NOMO-1 (cell line): ENCODE data around the gene GABRR3.

ENCODE experiments used
- DNase-seq, 2 experiments: peaks; one replicate each; lab custom pipeline; 2025; ENCODE audit not compliant: unreplicated experiment in 2 of 2; lab: John Stamatoyannopoulos, UW

The GABRR3 gene

GRCh38 chr3:97992547-97993173, 42.5 kb downstream of the GABRR3 start:
- DNase-seq = no peak

GRCh38 chr3:97991293-97991682, 43.8 kb downstream of the GABRR3 start:
- DNase-seq = no peak

GRCh38 chr3:97990624-97991292, 44.4 kb downstream of the GABRR3 start:
- DNase-seq = peak; percentile 34 to 42

GRCh38 chr3:97988784-97989568, 46.1 kb downstream of the GABRR3 start:
- no peak for DNase-seq

- DNase-seq = no peak
Measured at GRCh38 chr3:97987306-97987705, 47.8 kb downstream of the GABRR3 start.

- DNase-seq = no peak
Measured at GRCh38 chr3:97983933-97984491, 51.1 kb downstream of the GABRR3 start.

GRCh38 chr3:97981886-97982285, 53.2 kb downstream of the GABRR3 start:
- DNase-seq = no peak

GRCh38 chr3:97979610-97980009, 55.5 kb downstream of the GABRR3 start:
- no peak for DNase-seq

GRCh38 chr3:97975466-97975865, 59.6 kb downstream of the GABRR3 start:
- no peak for DNase-seq

- DNase-seq = peak in 1 of 2 experiments; percentile 7
Measured at GRCh38 chr3:97974996-97975395, 60.1 kb downstream of the GABRR3 start.

GRCh38 chr3:97972976-97973375, 62.1 kb downstream of the GABRR3 start:
- no peak for DNase-seq

- peak; percentile 78 to 79 for DNase-seq
Measured at GRCh38 chr3:97971679-97972567, 63.2 kb downstream of the GABRR3 start, which contains the start of gene RIOX2. TSS of gene RIOX2 (minus strand) at chr3:97972431. CDS start at chr3:97967593, 4,838 bp downstream.

- DNase-seq = no peak
Measured at GRCh38 chr3:97970956-97971620, 64.0 kb downstream of the GABRR3 start.

- DNase-seq = no peak
Measured at GRCh38 chr3:97970156-97970555, 65.0 kb downstream of the GABRR3 start.

GRCh38 chr3:97969541-97969940, 65.6 kb downstream of the GABRR3 start:
- DNase-seq = no peak

- no peak for DNase-seq
Measured at GRCh38 chr3:97968376-97968775, 66.7 kb downstream of the GABRR3 start.

GRCh38 chr3:97967966-97968365, 67.1 kb downstream of the GABRR3 start:
- no peak for DNase-seq

GRCh38 chr3:97960993-97961766, 73.9 kb downstream of the GABRR3 start:
- no peak for DNase-seq

GRCh38 chr3:97960551-97960950, 74.6 kb downstream of the GABRR3 start:
- no peak for DNase-seq
